Measurements from ENCODE around the gene RHPN2. TPM values are rescaled to one million over a fixed set of nuclear protein-coding genes. Genes with fewer than 3 reads are reported as not detected.

The RHPN2 gene
- total and polyA plus RNA-seq, 2 donors (not counting 3 experiments of a cell fraction or from before 2014, with no cell fraction given): 2.3 to 2.7 TPM

- TF ChIP-seq EZH2 (IDR thresholded peaks at IDR 0.05; ENCODE audit: borderline replicate concordance, low read depth, low read length, severe bottlenecking): no peak
- TF ChIP-seq FOS (IDR thresholded peaks at IDR 0.05; ENCODE audit: borderline replicate concordance, insufficient read depth, low read length): no peak
- no peak for TF ChIP-seq POLR2AphosphoS5 (IDR thresholded peaks at IDR 0.05; ENCODE audit: insufficient read depth, low read depth, low read length)
- TF ChIP-seq CTCF (IDR thresholded peaks at IDR 0.05; ENCODE audit: extremely low read depth in 1 of 2, insufficient read depth in 1 of 2, low read depth in 1 of 2, low read length in 2 of 2): no peak
- dilution Hi-C loops (cut with MboI; ENCODE audit: extremely low pct_ligation_motif_present, low sequenced_read_pairs) (no loop called here), intact Hi-C loops (cut with micrococcal nuclease) (loop anchor here (10.0 kb wide), 1 partner anchor 114 kb away; the partner anchor contains the start of genes CEP89 and FAAP24)
- Histone ChIP-seq H3K79me2 (ENCODE audit: control insufficient read depth, insufficient read depth, low read length) (no peaks in the 10 kb centered on the region), H3K27ac (ENCODE audit: insufficient read depth, low read depth, low read length) (no peak overlapping the region), H3K9ac (replicated peaks; ENCODE audit: extremely low read depth, insufficient read depth, low read length) (no peak overlapping the region), H3K4me2 (ENCODE audit: insufficient read depth, low read length) (no peak overlapping the region), H3K4me1 (ENCODE audit: control insufficient read depth, extremely low read depth, insufficient read depth, low read length) (no peaks in the 10 kb centered on the region), H2AFZ (ENCODE audit: low read depth, low read length) (no peak overlapping the region), H4K20me1 (replicated peaks; ENCODE audit: control insufficient read depth, extremely low read depth, insufficient read depth, low read length) (no peaks in the 10 kb centered on the region), H3K4me3 (replicated peaks in 1 of 3; ENCODE audit: insufficient read depth in 1 of 3, low read depth in 1 of 3, low read length in 3 of 3) (no peak overlapping the region), H3K9me1 (replicated peaks; ENCODE audit: control insufficient read depth, extremely low read depth, insufficient read depth, low read length) (no peaks in the 10 kb centered on the region), H3K9me3 (replicated peaks; ENCODE audit: control insufficient read depth, insufficient read depth, low read length) (no peaks in the 10 kb centered on the region), H3K36me3 (ENCODE audit: control insufficient read depth in 2 of 2, extremely low read depth in 1 of 2, insufficient read depth in 2 of 2, low read length in 2 of 2) (peaks cover 4 to 12% of the 10 kb centered on the region in 2 experiments), H3K27me3 (ENCODE audit: control insufficient read depth in 2 of 2, insufficient read depth in 2 of 2, low read length in 2 of 2) (no peaks in the 10 kb centered on the region)
- DNase-seq (ENCODE audit: low read depth, low spot score) (no peak), FAIRE-seq (no peak)
- POLR2A ChIA-PET: no interaction called here
- BruUV-seq (replicated peaks): no TSS peak
- CTCF ChIA-PET: no interaction called here
Measured at GRCh38 chr19:33089010-33089409, 24.3 kb upstream of the RHPN2 start.

DNA sequence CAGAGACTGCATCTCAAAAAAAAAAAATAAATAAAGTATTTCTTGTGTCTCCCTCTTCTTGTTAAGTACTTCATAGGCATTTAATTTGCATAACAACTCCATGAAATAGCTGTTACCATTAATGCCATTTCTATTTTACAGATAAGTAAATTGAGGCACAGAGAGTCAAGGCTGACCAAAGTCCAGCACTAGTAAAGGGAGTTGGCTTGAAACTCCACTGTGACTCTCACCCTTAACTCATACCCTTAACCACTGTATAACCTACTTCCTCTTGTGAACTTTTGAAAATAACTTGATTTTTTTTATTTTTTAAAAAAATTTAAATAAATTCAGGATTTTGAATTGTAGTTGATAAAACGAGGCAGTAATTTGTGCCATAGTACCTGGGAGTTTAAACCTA is 22.3 kb upstream of the RHPN2 start:
- Histone ChIP-seq H3K27ac (ENCODE audit: insufficient read depth, low read depth, low read length) (no peak overlapping the region), H4K20me1 (replicated peaks; ENCODE audit: control insufficient read depth, extremely low read depth, insufficient read depth, low read length) (no peaks in the 10 kb centered on the region), H3K79me2 (ENCODE audit: control insufficient read depth, insufficient read depth, low read length) (peaks cover 5% of the 10 kb centered on the region), H3K9ac (replicated peaks; ENCODE audit: extremely low read depth, insufficient read depth, low read length) (no peak overlapping the region), H3K27me3 (ENCODE audit: control insufficient read depth in 2 of 2, insufficient read depth in 2 of 2, low read length in 2 of 2) (no peaks in the 10 kb centered on the region), H3K4me3 (replicated peaks in 1 of 3; ENCODE audit: insufficient read depth in 1 of 3, low read depth in 1 of 3, low read length in 3 of 3) (no peak overlapping the region), H3K4me2 (ENCODE audit: insufficient read depth, low read length) (no peak overlapping the region), H3K9me3 (replicated peaks; ENCODE audit: control insufficient read depth, insufficient read depth, low read length) (no peaks in the 10 kb centered on the region), H3K36me3 (ENCODE audit: control insufficient read depth in 2 of 2, extremely low read depth in 1 of 2, insufficient read depth in 2 of 2, low read length in 2 of 2) (peaks cover 0 to 3% of the 10 kb centered on the region in 2 experiments), H3K9me1 (replicated peaks; ENCODE audit: control insufficient read depth, extremely low read depth, insufficient read depth, low read length) (no peaks in the 10 kb centered on the region), H3K4me1 (ENCODE audit: control insufficient read depth, extremely low read depth, insufficient read depth, low read length) (peaks cover 3% of the 10 kb centered on the region), H2AFZ (ENCODE audit: low read depth, low read length) (no peak overlapping the region)
- intact Hi-C loops (cut with micrococcal nuclease) (loop anchor here (10.0 kb wide), 1 partner anchor 112 kb away; the partner anchor contains the start of genes CEP89 and FAAP24), dilution Hi-C loops (cut with MboI; ENCODE audit: extremely low pct_ligation_motif_present, low sequenced_read_pairs) (no loop called here)
- ChIA-PET POLR2A (no interaction called here), CTCF (interaction anchor here (0.6 kb wide), 1 partner anchor 399 kb away, joined by 3 read pairs; no protein-coding TSS in a partner anchor)
- DNase-seq (ENCODE audit: low read depth, low spot score): no peak
- no TSS peak for BruUV-seq (replicated peaks)
- TF ChIP-seq GATA2 (IDR thresholded peaks at IDR 0.05; ENCODE audit: insufficient read depth, insufficient read length, low read depth, low read length): no peak
- no peak for TF ChIP-seq FOS (IDR thresholded peaks at IDR 0.05; ENCODE audit: borderline replicate concordance, insufficient read depth, low read length)
- TF ChIP-seq POLR2A (IDR thresholded peaks at IDR 0.05; ENCODE audit: low read depth, low read length): no peak
- TF ChIP-seq EZH2 (IDR thresholded peaks at IDR 0.05; ENCODE audit: borderline replicate concordance, low read depth, low read length, severe bottlenecking): no peak
- TF ChIP-seq MYC (IDR thresholded peaks at IDR 0.05; ENCODE audit: low read depth, low read length): no peak
- TF ChIP-seq, protein P1, sequence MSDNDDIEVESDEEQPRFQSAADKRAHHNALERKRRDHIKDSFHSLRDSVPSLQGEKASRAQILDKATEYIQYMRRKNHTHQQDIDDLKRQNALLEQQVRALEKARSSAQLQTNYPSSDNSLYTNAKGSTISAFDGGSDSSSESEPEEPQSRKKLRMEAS (IDR thresholded peaks at IDR 0.05; ENCODE audit: insufficient read depth, insufficient read length): no peak
- TF ChIP-seq CTCF (IDR thresholded peaks at IDR 0.05; ENCODE audit: extremely low read depth in 1 of 2, insufficient read depth in 1 of 2, low read depth in 1 of 2, low read length in 2 of 2): no peak
- TF ChIP-seq POLR2AphosphoS5 (IDR thresholded peaks at IDR 0.05; ENCODE audit: insufficient read depth, low read depth, low read length): no peak
- no peak for TF ChIP-seq JUN (IDR thresholded peaks at IDR 0.05; ENCODE audit: borderline replicate concordance, insufficient read depth, insufficient read length, low read depth)
- no peak for FAIRE-seq
